ENCODE data around the gene EIF2B2.

EIF2B2 gene

GRCh38 chr14:74960736-74961135 lies 42.0 kb upstream of the EIF2B2 start:
- FAIRE-seq, result no peak
- no peak for DNase-seq (ENCODE audit: insufficient read length, low spot score)
- no peak for TF ChIP-seq SPI1 (IDR thresholded peaks at IDR 0.05; ENCODE audit: low read depth, low read length)
- no peak for TF ChIP-seq TAF1 (IDR thresholded peaks at IDR 0.05; ENCODE audit: low read depth, low read length)
- no peak for TF ChIP-seq PAX5 (IDR thresholded peaks at IDR 0.05; ENCODE audit: insufficient read depth, low read length, severe bottlenecking)
- no peak for TF ChIP-seq POU2F2 (IDR thresholded peaks at IDR 0.05; ENCODE audit: low read depth, low read length)
- TF ChIP-seq POLR2A (IDR thresholded peaks at IDR 0.05; ENCODE audit: low read depth, low read length), result no peak
- TF ChIP-seq POLR2AphosphoS5 (IDR thresholded peaks at IDR 0.05; ENCODE audit: low read depth, low read length), result no peak

- no peak for TF ChIP-seq SPI1 (IDR thresholded peaks at IDR 0.05; ENCODE audit: low read depth, low read length)
- no peak for TF ChIP-seq POLR2AphosphoS5 (IDR thresholded peaks at IDR 0.05; ENCODE audit: low read depth, low read length)
- no peak for TF ChIP-seq POLR2A (IDR thresholded peaks at IDR 0.05; ENCODE audit: low read depth, low read length)
- TF ChIP-seq TAF1 (IDR thresholded peaks at IDR 0.05; ENCODE audit: low read depth, low read length), result no peak
- TF ChIP-seq PAX5 (IDR thresholded peaks at IDR 0.05; ENCODE audit: insufficient read depth, low read length, severe bottlenecking), result no peak
- TF ChIP-seq POU2F2 (IDR thresholded peaks at IDR 0.05; ENCODE audit: low read depth, low read length), result no peak
- DNase-seq (ENCODE audit: insufficient read length, low spot score), result no peak
- no peak for FAIRE-seq
These were observed 41.3 kb upstream of the EIF2B2 start for GRCh38 chr14:74961238-74961911.

GRCh38 chr14:74962046-74962445 lies 40.7 kb upstream of the EIF2B2 start:
- FAIRE-seq, result no peak
- DNase-seq (ENCODE audit: insufficient read length, low spot score), result no peak
- TF ChIP-seq POLR2AphosphoS5 (IDR thresholded peaks at IDR 0.05; ENCODE audit: low read depth, low read length) (no peak), SPI1 (IDR thresholded peaks at IDR 0.05; ENCODE audit: low read depth, low read length) (peak; percentile 40; the same call in 1 of the 2 replicates)

GRCh38 chr14:74962493-74962892 lies 40.2 kb upstream of the EIF2B2 start:
- no peak for DNase-seq (ENCODE audit: insufficient read length, low spot score)
- FAIRE-seq, result peak; percentile 89
- peak; percentile 76 for TF ChIP-seq SPI1 (IDR thresholded peaks at IDR 0.05; ENCODE audit: low read depth, low read length)
- TF ChIP-seq TAF1 (IDR thresholded peaks at IDR 0.05; ENCODE audit: low read depth, low read length), result no peak
- no peak for TF ChIP-seq POLR2AphosphoS5 (IDR thresholded peaks at IDR 0.05; ENCODE audit: low read depth, low read length)
- no peak for TF ChIP-seq POU2F2 (IDR thresholded peaks at IDR 0.05; ENCODE audit: low read depth, low read length)
- no peak for TF ChIP-seq PAX5 (IDR thresholded peaks at IDR 0.05; ENCODE audit: insufficient read depth, low read length, severe bottlenecking)
- no peak for TF ChIP-seq POLR2A (IDR thresholded peaks at IDR 0.05; ENCODE audit: low read depth, low read length)

- DNase-seq (ENCODE audit: insufficient read length, low spot score) (no peak), FAIRE-seq (no peak)
- no peak for TF ChIP-seq TAF1 (IDR thresholded peaks at IDR 0.05; ENCODE audit: low read depth, low read length)
- no peak for TF ChIP-seq SPI1 (IDR thresholded peaks at IDR 0.05; ENCODE audit: low read depth, low read length)
- TF ChIP-seq PAX5 (IDR thresholded peaks at IDR 0.05; ENCODE audit: insufficient read depth, low read length, severe bottlenecking), result no peak
- no peak for TF ChIP-seq POU2F2 (IDR thresholded peaks at IDR 0.05; ENCODE audit: low read depth, low read length)
- TF ChIP-seq POLR2A (IDR thresholded peaks at IDR 0.05; ENCODE audit: low read depth, low read length), result no peak
- no peak for TF ChIP-seq POLR2AphosphoS5 (IDR thresholded peaks at IDR 0.05; ENCODE audit: low read depth, low read length)
These were observed 39.5 kb upstream of the EIF2B2 start for GRCh38 chr14:74963178-74963704.

GRCh38 chr14:74963705-74964271 lies 38.9 kb upstream of the EIF2B2 start:
- no peak for TF ChIP-seq TAF1 (IDR thresholded peaks at IDR 0.05; ENCODE audit: low read depth, low read length)
- TF ChIP-seq POU2F2 (IDR thresholded peaks at IDR 0.05; ENCODE audit: low read depth, low read length), result no peak
- no peak for TF ChIP-seq POLR2A (IDR thresholded peaks at IDR 0.05; ENCODE audit: low read depth, low read length)
- TF ChIP-seq SPI1 (IDR thresholded peaks at IDR 0.05; ENCODE audit: low read depth, low read length), result no peak
- no peak for TF ChIP-seq PAX5 (IDR thresholded peaks at IDR 0.05; ENCODE audit: insufficient read depth, low read length, severe bottlenecking)
- no peak for TF ChIP-seq POLR2AphosphoS5 (IDR thresholded peaks at IDR 0.05; ENCODE audit: low read depth, low read length)
- no peak for FAIRE-seq
- no peak for DNase-seq (ENCODE audit: insufficient read length, low spot score)

- no peak for FAIRE-seq
- no peak for DNase-seq (ENCODE audit: insufficient read length, low spot score)
- TF ChIP-seq POLR2A (IDR thresholded peaks at IDR 0.05; ENCODE audit: low read depth, low read length) (no peak), POLR2AphosphoS5 (IDR thresholded peaks at IDR 0.05; ENCODE audit: low read depth, low read length) (no peak), TAF1 (IDR thresholded peaks at IDR 0.05; ENCODE audit: low read depth, low read length) (no peak), PAX5 (IDR thresholded peaks at IDR 0.05; ENCODE audit: insufficient read depth, low read length, severe bottlenecking) (no peak), SPI1 (IDR thresholded peaks at IDR 0.05; ENCODE audit: low read depth, low read length) (no peak), POU2F2 (IDR thresholded peaks at IDR 0.05; ENCODE audit: low read depth, low read length) (no peak)
These were observed 37.8 kb upstream of the EIF2B2 start for GRCh38 chr14:74964787-74965485.

- DNase-seq (ENCODE audit: insufficient read length, low spot score), result no peak
- FAIRE-seq, result no peak
- no peak for TF ChIP-seq POLR2A (IDR thresholded peaks at IDR 0.05; ENCODE audit: low read depth, low read length)
- TF ChIP-seq TAF1 (IDR thresholded peaks at IDR 0.05; ENCODE audit: low read depth, low read length), result no peak
- TF ChIP-seq SPI1 (IDR thresholded peaks at IDR 0.05; ENCODE audit: low read depth, low read length), result no peak
- no peak for TF ChIP-seq POU2F2 (IDR thresholded peaks at IDR 0.05; ENCODE audit: low read depth, low read length)
These were observed 37.1 kb upstream of the EIF2B2 start for GRCh38 chr14:74965486-74966153.

- no peak for TF ChIP-seq POLR2AphosphoS5 (IDR thresholded peaks at IDR 0.05; ENCODE audit: low read depth, low read length)
- no peak for TF ChIP-seq POU2F2 (IDR thresholded peaks at IDR 0.05; ENCODE audit: low read depth, low read length)
- TF ChIP-seq POLR2A (IDR thresholded peaks at IDR 0.05; ENCODE audit: low read depth, low read length), result no peak
- TF ChIP-seq TAF1 (IDR thresholded peaks at IDR 0.05; ENCODE audit: low read depth, low read length), result no peak
- no peak for TF ChIP-seq SPI1 (IDR thresholded peaks at IDR 0.05; ENCODE audit: low read depth, low read length)
- TF ChIP-seq PAX5 (IDR thresholded peaks at IDR 0.05; ENCODE audit: insufficient read depth, low read length, severe bottlenecking), result no peak
- FAIRE-seq (no peak), DNase-seq (ENCODE audit: insufficient read length, low spot score) (no peak)
These were observed 33.9 kb upstream of the EIF2B2 start for GRCh38 chr14:74968811-74969210.
